COLO829 (cell line): ENCODE measurements around the gene DMAC2.
"Not testable (repeated sequence)": the region's sequence is repeated elsewhere in the genome, so short reads cannot be mapped to it uniquely, and the experiment has no call there.

Experiments
- DNase-seq: peaks from one replicate; pipeline ENCODE4 v3.0.0; 2012; ENCODE audit warnings: low spot score

DMAC2 gene

DNA sequence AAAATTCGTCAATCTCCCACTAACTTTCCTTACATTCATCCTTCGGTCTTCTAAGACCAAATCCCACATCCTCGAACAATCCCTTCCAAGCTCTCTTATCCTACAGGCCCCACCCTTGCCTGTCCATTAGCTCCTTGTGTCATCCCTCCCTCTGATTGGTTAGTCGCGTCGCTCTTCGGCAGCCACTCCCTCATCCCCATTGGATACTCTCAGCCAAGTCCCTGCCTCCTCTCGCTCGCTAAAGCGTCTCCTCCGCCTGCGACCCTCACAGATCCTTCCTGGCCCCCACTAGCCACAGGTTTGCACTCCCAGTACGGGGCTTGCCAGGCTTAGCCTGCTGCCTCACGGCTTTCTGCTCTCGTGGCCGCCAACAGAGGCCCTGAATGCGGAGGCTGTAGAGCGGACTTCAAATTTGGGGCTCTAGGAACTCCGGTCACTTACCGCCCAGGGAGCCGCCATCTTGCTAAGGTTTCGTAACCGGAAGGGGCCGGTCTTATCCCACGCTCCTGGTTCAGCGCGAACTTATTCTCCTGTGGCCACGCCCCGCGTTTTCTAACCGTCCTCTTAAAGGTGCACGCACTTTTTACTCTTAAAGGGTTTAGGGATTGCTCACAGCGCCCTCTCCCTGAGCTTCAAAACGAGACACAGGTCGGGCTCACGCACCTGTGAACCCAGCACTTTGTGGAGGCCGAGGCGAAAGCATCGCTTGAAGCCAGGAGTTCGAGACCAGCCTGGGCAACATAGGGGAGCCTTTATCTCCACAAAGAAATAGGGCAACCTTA lies at the start of gene DMAC2:
Gene DMAC2, minus strand, starts transcription at position 472 of the 782 bp plus-strand sequence. Its CDS starts 13 bp downstream, at position 459.
- peak; percentile 98 for DNase-seq

DNA sequence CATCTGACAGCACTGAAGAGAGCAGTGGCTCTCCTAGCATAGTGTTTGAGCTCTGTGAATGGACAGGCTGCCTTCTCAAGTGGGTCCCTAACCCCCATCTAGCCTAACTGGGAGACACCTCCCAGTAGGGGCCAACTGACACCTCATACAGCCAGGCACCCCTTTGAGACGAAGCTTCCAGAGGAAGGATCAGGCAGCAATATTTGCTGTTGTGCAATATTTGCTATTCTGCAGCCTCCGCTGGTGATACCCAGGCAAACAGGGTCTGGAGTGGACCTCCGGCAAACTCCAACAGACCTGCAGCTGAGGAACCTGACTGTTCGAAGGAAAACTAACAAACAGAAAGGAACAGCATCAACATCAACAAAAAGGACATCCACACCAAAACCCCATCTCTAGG lies 47.2 kb upstream of the DMAC2 start:
- not testable (repeated sequence) for DNase-seq

DNA sequence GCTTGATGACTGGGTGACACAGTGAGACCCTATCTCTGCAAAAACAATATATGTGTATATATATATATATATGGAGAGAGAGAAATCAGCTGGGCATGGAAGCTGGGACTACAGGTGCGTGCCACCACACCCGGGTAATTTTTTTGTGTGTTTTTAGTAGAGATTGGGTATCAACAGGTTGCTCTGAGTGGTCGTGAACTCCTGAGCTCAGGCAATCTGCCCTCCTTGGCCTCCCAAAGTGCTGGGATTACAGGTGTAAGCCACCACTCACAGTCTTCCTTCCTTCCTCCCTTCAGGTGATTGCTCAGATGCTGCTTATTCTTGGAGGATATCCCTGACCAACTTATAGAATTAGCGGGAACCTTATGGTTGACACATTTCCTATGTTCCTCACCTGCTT lies 45.1 kb upstream of the DMAC2 start:
- no peak for DNase-seq

DNA sequence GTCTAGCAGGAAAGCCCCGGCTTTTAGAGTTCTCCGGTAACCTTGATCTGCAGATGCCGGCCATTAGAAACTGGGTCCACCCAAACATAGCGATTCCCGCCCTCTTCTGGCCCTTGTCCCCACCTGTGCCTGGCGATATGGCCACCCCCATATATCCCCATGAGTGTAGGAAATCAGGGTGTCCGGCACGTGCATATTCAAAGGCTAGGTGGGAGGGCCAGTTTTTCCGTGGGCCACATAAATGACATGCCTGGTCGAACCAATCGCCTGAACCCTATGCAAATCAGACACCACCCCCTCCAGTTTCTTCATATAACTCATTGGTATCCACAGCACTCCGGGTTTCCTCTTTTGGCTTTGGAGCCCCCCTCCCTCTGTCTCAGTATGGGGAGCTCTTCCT lies 40.6 kb upstream of the DMAC2 start:
- DNase-seq, result no peak

DNA sequence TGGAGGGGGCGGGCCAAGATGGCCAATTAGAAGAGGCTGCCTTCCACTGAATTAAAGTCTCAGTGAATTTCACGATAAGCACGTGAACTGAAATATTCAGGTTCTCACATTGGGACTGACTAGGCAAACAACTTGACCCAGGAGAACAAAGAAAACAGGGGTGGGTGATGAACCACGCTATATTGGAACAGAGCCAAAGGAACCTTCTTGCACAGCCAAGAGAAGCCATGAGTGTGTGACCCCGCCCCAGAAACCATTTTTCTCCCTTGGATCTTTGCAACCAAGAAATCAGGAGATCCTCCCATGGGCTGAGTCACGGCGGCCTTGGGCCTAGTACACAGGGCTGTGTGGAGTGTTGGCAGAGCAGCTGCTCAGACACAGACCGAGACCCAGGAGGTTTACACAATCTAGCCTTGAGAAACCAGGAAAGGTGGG lies 40.1 kb upstream of the DMAC2 start:
- DNase-seq, result no peak

DNA sequence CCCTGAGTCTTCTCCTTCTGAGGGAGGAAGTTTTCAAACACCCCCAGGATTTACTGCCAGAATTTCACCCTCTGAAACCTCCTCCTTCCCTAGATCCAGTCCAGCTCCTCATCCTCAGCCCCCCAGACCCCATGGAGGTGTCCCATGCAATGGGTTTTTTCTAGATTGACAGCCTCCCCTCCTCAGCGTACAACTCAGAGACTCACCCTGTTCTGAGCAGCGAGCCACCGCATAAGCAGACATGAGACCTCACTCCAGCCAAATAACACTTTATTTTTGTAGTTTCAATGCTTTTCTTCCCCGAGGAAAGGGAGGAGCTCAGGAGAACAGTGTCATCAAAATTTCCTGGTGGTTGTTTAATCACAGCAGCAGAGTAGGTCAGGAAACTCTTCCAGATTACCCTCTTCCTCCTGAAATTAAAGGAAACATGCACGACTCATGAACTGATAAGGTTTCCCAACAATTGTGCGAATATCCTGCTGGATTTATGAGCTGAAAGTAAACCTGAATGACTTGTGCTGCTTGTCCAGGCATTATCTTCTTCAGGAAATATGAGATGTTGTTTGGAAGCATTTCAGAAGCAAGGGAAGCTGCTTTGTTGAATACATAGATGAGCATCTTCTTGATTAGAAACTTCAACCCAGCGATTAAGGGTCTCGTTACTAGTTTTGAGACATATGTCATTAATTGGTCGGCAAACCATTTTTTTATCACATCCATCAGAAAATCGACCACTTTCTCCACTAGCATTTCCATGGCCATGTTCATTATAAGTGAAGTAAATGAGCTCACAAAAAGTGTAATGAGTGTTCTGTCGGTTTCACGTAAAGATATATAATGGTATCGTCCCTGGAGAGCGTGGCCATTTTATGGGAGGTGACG lies 39.4 kb upstream of the DMAC2 start:
- no peak for DNase-seq

DNA sequence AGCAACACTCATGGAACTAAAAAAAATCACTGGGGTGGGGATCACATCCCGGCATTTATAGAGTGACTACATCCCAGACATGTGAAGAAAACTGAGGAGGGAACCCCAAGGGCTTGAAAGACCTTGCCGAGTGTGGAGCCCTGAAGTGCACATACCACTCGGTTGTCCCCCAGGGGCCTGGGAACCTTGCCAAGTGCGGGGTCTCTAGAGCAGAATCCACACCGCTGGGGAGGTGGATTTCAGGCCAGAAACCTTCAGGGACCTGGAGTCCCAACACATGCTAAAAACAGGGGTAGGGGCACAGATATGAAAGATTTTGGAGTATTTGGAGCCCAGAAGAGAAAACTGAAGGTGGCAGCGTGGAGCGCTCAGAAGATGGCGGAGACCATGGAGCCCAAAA lies 38.5 kb upstream of the DMAC2 start:
- no peak for DNase-seq

DNA sequence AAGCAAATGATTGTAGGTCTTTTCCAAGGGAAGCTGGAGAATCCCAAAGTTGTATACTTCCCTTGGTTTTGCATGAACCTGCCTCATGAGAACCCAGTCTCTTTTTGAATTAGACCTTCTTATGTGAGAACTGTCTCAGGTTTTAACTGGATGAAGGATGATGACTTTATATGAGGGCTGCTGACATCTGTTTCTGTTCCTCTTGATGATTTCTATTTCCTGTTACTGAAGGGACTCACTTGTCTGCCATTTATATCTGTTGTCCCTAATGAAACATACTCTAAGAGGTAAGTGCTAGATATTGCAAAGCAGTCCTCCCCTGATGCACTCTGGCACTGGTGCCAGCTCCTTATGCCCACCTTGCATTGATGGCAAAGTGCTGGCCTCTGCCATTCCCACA lies 36.9 kb upstream of the DMAC2 start:
- DNase-seq, result no peak

DNA sequence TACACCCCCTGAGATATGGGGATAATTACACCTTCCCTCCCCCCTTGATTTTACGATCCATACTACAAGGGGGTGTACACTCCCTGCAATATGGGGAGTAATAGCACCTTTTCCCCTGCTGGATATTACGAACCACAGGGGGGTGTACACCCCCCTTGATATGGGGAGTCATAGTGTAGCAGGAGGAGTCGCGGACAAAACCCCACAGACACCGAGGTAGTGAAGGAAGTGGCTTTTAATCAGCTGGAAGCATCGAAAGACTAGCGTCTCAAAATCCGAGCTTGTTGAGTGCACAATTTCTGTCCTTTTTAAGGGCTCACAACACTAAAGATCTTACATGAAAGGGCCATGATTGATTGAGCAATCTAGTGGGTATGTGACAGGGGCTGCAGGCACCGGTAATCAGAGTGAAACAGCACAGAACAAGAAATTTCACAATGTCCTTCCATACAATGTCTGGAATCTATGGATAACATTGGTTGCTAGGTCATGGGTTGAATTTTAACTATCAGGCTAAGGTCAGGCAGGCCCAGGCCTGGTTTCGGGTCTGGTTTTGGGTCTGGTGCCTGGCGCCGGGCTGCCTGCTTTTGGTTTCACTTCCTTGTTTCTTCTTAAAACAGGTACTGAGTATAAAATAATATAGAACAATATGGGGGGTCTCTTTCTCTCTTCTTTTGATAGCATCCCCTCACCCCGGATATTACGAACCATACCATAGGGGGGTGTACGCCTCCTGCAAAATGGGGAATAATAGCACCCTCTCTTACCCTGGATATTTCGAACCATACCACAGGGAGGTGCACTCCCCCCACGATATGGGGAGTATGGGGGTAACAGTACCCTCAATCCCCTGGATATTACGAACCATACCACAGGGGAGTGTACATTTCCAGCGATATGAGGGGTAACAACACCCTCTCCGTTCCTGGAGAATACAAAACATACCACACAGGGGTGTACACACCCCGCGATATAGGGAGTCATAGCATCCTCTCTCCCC lies 23.8 kb upstream of the DMAC2 start:
- not testable (repeated sequence) for DNase-seq

DNA sequence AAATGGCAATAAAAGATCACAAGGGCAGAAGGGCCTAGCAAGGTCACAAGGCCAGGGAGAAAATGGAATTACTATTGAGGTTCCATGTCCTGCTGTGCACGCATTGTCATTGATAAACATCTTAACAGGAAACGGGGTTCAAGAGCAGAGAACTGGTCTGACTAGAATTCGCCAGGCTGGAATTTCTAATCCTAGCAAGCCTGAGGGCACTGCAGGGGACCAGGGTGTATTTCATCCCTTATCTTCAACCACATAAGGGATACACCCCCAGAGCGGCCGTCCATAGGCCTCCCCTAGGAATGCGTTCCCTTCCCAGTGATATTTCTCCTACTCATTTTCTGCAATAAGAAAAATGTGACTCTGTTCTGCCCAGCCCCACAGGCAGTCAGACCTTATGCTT lies 22.8 kb upstream of the DMAC2 start:
- no peak for DNase-seq

DNA sequence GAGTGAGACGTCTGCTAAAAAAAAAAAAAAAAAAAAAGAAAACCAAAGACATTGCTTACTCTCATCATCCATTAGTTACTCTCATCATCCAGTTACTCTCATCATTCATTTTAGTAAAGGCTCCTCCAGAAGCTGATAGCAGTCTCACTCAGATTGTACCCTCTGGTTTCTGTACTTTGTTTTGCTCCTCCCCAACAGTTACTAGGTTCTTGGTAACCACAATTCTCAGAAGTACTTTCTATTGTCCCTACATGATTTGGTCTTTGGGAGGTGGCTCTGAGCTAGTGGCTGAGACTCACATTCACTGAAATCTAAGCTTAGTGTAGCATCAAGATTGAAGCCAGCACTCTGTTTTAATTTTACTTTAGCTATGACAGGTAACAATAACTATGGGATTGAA lies 17.5 kb upstream of the DMAC2 start:
- no peak for DNase-seq

DNA sequence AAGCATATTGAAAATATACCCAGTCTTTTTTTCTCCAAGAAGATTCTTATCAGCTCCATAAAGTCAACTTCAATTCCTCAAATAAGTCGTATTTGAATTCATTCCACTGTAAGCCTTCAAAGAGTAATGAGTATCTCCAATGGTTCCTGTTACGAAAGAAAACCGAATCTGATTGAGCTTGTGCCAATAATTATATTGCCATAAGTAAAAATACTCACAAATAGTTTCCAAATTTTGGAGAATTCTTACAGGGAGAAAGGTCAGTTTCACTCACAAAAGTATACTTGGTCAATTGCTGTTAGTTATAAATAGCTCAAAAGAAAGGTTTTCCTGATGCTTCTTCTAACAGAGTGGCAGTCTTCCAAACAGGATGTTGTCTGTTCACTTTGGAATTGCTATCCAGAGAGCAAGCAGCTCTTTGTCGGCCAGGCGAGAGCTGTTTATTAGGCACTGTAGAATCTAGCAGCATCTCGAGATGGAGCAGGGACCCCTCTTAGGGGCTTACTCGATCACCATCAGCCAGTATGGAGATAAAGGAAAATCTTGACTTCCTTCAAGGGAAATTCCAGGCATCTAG lies 16.7 kb upstream of the DMAC2 start:
- peak; percentile 41 for DNase-seq

DNA sequence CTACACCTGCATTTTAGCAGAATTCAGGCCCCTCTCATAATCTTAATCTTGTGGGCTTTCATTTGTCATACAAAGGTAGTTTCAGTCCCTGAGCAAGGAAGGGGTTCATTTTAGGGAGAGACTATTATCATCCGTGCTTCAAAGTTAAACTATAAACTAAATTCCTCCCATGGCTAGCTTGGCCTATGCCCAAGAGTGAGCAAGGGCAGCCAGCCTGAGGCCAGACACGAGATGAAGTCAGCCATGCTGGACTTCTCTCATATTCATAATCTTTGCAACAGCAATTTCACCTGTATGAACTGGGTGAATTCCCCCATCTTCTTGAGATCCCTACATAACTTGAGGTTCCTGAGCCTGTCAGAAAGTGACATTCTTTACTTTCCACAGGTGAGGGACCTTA lies 16.2 kb upstream of the DMAC2 start:
- no peak for DNase-seq

DNA sequence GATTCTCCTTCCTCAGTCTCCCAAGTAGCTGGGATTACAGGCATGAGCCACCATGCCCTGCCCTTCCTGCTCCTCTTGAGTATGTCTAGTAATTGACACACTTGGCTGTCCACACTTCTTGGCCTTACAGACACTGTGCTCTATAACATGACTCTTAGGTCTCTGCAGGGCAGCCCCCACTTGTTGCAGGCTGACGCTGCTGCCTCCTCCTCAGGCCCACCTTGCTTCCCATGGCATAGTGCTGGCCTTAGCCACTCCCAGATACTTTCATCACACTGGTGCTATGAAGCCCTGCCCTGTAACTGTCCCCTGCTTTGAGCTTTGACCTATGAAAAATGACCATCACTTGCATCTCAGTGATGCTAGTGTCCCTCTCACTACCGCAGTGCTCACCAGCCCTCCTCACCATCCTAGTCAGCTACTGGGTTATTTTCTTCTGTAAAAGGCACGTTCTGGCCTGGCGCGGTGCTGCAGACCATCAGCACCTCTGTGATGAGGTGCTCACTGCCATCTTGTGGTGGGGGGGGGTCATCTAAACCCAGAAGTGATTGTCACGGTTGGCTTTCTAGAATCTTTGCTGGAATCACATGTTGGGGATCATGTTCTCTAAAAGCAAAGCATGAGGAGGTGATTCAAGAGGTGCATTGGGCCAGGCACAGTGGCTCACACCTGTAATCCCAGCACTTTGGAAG lies 13.0 kb upstream of the DMAC2 start:
- DNase-seq, result no peak

DNA sequence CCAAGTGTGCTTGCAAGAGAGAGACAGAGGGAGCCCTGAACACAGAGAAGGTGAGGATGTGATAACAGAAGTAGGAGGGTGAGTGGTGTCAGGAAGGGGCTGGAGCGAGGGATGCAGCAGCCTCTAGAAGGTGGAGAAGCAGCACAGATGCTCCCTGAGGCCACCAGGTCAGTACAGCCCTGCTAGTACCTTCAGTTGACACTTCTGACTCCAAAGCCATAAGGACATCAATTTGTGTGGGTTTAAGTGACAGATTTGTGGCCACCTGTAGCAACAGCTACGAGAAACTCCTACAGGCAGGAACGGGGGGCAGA lies 10.1 kb upstream of the DMAC2 start:
- DNase-seq, result no peak

DNA sequence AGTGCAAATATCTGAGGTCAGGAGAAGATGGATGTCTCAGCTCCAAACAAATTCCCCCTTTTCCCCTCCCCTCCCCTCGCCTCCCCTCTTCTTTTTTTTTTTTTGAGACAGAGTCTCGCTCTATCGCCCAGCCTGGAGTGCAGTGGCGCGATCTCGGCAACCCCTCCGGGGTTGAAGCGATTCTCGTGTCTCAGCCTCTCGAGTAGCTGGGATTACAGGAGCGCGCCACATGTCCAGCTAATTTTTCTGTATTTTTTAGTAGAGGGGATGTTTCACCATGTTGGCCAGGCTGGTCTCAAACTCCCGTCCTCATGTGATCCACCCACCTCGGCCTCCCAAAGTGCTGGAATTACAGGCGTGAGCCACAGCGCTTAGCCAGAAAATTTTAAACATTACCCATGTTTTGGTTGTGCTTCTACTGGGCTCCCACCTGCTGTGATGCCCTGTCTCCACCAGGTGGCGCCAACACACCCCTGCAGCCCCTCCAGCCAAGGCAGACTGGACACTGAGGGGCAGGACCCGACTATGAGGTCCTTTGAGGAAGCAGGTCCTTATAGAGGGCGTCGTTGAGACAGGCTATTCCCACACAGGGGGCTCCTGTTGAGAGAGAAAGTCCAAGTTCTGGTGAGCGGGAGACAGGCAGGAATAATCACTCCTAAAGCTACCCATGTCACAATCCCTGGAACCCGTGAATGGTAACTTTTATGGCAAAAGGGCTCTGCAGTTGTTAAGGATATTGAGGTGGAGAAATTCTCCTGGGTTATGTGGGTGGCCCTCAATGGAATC lies 9.6 kb upstream of the DMAC2 start:
- peak; percentile 75 for DNase-seq

DNA sequence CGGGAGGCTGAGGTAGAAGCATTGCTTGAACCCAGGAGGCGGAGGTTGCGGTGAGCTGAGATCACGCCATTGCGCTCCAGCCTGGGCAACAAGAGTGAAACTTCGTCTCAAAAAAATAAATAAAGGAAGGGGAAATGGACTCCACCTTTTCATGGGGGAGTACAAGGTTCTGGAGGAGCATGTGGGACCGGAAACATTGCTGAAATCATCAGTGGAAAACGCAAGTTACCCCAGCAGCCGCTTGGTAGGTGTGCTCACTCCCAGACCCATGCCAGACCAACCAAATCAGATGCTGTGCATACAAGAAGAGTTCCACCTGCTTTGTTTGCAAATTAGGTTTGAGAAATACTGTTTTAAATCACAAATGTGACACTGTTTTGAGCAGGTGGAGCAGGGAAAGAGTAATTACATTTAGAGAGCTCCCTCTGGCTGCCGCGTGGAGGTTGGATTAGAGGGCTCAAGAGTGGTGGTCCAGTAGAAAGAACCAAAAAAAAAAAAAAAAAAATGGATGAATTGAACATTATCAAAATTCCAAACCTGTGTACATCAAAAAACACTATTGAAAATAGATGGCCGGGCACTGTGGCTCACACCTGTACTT lies 8.1 kb upstream of the DMAC2 start:
- no peak for DNase-seq

DNA sequence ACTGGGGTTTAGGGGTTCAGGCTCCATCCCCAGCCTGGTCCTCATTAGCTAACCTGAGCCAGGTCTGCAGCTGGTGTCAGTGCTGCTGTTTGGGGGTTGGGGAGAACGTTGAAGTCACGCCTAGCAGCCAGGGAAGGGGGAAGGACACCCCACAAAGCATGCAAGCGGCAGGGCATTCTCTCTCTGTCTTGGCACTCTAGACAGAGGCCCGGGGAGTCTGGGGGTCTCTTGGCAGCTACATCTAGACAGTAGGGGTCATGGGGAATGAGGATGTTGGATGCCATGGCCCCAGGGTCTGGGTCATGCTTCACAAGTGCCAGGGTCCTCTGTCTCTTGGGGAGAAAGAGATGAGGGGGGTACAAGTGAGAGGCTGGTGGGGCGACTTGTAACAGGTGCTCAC lies 5.9 kb upstream of the DMAC2 start:
- DNase-seq, result no peak

DNA sequence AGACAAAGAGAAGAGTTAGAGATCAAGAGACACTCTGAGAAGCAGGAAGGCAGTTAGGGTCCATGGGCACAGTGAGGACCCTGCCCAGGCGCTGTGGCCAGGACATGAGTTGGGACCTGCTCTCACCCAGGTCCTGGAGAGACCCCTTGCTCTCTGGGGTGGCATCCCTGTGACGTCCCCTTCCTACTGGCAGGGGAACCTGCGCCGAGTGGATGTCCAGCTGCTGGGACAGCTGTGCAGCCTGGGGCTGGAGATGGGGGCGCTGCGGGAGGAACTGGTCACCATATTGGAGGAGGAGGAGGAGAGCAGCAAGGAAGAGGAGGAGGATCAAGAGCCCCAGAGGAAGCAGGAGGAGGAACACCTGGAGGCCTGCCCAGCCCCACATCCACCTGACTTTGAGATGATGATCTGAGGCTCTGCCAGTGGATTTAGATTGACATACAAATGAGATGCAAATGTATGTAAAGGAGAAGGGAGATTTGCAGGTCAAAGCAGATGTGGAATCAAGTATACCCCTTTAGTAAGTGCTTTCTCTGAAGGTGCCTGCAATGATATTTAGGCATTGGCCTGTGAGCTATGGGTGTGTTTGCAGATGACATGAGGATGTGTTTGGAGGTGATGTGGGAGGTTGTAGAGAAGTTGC lies 4.2 kb upstream of the DMAC2 start:
- DNase-seq, result no peak
